Measurements from ENCODE around the gene ZMIZ1. TPM values are rescaled to one million over a fixed set of nuclear protein-coding genes. Genes with fewer than 3 reads are reported as not detected.
"Not testable (repeated sequence)": the region's sequence is repeated elsewhere in the genome, so short reads cannot be mapped to it uniquely, and the experiment has no call there.

ZMIZ1 gene
- total RNA-seq, 1 donor from 2014 or later = 50.1 TPM

DNA sequence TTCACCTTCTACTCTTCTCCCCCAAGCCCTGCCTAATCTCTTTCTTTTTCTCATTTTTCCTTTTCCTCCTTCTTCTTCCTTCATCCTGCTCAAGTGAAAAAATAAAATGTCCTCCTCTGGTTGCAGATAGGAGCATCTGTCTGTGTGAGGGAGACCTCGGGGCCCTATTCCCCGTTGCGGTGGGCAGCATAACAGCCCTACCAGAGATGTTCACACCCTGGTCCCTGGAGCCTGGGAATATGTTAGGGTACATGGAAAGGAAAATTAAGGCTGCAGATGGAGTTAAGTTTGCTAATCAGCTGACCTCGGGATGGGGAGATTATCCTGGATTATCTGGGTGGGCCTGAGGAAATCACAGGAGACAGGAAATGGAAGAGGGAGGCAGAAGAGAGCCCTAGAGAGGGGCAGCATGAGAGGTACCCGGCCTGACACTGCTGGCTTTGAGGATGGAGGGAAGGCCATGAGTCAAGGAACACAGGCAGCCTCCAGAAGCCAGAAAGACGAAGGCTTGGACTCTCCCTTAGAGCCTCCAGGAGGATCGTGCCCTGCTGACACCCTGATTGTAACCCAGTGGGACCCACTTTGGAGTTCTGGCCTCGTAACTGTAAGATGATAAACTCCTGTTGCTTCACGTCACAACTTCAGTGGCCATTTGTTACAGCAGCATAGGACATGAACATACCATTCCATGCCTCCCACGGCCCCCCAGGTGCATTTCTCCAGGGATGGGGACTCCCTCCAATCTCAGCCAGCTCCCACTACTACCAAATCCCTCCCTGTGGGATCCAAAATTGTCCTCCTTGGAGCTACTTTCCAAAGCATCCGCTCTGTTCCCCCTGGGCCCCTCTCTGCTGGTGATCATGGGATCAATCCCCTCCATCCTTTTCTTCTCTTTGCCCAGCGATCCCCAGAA, 39.0 kb upstream of the ZMIZ1 start:
- DNase-seq (ENCODE audit: extremely low read depth, low read depth, low spot score) = no peak

DNA sequence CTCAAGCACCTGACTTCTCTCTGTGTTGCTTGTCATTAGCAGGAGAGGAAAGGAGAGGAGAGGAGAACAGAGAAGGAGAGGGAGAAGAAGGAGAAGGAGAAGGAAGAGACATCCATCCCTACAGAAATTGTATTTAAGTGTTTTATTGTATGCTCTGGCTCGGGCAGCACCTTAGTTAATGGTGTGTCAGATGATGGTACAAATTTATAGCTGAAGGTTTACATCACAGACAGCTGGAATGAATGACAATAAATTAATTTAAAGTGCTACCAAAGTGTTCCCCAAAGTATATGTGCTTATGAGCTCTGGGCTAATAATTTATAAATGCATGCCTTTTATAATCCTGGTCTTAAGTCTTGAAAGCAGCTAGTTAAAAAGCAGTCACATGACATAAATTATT, 38.1 kb upstream of the ZMIZ1 start:
- no peak for DNase-seq (ENCODE audit: extremely low read depth, low read depth, low spot score)

DNA sequence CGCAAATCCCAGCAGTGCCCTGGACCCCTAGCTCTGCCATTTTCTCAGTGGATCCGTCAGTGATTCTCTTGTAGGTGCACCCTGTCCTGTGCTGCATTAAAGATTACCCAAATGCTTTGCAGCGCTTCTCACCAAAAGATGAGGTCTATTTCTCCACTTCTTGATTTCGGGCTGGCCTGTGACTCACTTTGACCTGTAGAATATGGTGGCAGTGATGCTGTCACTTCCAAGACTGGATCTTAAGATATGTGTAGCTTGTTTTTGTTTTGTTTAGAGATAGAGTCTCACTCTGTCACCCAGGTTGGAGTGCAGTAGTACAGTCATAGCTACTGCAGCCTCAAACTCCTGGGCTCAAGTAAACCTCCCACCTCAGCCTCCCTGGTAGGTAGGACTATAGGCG, 37.0 kb upstream of the ZMIZ1 start:
- no peak for DNase-seq (ENCODE audit: extremely low read depth, low read depth, low spot score)

DNA sequence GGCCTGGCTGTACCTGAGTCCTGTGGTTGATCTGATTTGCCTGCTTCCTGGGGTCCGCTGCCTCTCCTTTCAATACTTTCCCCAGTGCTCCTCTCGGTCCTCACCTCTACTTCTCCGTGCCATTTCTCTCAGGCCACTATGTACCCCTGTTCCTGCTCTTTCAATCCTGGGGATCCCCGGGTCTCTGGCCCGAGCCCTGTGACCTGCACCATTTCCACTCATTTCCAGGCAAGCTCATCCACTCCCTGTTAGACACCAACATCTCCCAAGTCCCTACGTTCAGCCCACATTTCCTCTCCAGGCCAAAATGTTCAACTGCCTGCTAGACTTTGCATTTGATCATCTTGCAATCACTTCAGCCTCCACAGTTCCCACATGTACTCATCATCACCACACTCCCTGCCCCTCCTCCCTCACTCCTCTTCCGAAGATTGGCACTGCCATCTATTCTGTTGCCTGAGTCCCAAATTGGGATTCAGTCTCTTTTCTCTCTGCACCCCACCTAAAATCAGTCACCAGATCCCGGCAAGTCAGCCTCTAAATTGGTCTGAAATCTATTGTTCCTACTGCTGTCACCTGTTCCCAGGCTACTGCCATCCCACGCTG, 34.4 kb upstream of the ZMIZ1 start:
- DNase-seq (ENCODE audit: extremely low read depth, low read depth, low spot score) = no peak

DNA sequence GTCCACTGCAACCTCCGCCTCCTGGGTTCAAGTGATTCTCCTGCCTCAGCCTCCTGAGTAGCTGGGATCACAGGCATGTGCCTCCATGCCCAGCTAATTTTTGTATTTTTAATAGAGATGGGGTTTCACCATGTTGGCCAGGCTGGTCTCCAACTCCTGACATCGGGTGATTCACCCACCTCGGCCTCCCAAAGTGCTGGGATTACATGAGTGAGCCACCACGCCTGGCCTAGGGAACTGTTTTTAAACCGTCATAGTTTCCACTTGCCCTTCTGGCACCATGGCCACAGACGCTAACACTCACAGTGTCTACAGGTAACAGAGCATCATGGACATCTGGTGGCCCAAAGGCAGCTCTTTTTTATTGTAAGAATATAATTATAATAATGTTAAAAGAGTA, 32.4 kb upstream of the ZMIZ1 start:
- DNase-seq (ENCODE audit: extremely low read depth, low read depth, low spot score) = not testable (repeated sequence)

DNA sequence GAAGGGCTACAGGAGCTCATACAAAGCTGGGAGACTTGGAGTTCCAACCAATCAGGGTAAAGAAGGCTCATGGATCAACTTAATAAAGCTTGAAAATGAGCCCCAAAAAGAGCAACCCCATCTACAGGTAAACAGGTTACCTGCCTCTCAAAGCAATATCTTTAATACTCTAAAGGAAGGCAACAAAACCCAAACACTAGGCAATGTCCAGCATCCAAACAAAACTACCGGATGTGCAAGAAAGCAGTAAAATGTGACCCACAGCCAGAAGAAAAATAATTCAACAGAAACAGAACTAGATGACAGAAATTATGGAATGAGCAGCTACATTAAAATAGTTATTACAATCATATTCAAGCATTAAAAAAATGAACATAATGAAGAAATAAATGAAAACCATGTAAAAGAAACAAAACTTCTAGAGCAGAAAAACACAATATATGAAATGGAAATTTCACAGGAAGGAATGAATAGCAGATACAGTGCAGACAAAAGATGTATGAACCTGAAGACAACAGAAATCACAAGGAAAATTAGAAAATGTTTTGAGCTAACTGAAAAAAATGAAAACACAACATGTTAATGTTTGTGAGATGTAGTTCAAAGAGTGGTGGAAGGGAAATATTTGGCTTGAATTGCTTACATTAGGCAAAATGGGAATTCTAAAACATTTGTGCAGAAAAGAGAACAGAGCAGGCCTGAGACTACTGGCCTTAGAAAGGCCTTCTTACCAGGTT, 30.5 kb upstream of the ZMIZ1 start:
- DNase-seq (ENCODE audit: extremely low read depth, low read depth, low spot score) = no peak

DNA sequence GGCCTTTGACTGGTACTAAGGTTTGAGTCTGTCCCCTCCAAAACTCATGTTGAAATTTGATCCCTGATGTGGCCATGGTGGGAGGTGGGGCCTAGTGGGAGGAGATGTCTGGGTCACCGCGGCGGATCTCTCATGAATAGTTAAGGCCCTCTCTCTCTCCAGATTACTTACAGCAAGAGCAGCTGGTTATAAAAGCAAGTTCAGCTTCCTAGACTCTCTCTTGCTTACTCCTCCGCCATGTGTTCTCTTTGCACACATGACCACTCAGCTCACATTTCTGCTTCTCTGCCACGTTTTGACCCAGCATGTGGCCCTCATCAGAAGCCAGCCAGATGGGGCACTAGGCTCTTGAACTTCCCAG, 29.9 kb upstream of the ZMIZ1 start:
- DNase-seq (ENCODE audit: extremely low read depth, low read depth, low spot score) = no peak

DNA sequence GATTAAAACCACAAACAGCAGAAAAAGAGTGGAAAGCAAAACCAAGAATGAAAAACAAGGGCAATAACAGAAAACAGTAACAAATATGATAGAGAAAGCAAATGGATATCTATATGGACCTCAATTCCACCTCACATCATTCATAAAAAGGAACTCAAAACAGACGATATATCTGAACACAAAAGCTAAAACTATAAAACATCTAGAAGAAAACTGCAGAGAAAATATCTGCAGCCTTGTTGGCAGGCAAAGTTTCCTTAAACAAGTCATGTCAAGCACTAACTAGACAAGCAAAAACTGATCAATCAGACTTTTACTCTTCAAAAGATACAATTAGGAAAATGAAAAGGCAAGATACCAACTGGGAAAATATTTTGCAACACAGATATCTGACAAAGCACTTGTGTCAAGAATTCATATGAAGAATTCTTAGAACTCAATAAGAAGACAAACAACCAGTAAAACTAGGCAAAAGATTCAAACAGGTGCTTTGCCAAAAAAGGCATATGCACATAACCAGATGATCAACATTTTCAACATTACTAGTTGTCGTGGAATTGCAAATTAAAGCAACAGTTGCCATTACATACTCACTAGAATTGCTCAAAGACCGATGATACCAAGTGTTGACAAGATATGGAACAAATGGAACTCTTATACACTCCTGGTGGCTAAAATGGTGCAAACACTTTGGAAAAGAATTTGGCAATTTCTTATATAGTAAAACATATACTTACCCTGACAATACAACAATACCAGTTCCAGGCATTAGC, 25.9 kb upstream of the ZMIZ1 start:
- DNase-seq (ENCODE audit: extremely low read depth, low read depth, low spot score) = no peak

DNA sequence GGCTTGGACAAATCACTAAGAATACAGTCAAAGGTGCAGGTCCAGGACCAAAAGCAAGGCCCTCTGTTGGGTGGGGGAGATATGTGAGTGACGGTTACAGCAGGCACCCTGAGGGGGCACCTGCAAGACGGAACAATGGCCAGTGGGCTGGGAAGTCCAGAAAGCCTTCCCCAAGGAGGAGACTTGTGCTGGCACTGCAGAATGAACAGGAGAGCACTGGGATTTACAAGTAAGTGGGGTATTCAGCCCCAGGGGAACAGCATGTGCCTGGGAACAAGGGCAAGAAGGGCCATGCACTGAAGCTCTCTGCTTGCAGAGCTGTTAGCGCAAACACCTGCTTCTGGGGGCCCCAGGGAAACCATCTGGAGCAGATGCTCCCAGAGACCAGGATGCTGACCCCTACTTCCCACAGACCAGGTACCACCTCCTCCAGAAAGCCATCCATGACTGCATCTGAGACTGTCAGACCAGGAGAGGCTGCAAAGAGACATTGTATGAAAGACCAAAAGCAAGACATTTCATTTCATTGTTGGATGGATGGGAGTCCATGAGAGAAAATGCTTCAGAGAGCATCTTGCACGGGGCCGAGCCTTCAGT, 24.6 kb upstream of the ZMIZ1 start:
- no peak for DNase-seq (ENCODE audit: extremely low read depth, low read depth, low spot score)

DNA sequence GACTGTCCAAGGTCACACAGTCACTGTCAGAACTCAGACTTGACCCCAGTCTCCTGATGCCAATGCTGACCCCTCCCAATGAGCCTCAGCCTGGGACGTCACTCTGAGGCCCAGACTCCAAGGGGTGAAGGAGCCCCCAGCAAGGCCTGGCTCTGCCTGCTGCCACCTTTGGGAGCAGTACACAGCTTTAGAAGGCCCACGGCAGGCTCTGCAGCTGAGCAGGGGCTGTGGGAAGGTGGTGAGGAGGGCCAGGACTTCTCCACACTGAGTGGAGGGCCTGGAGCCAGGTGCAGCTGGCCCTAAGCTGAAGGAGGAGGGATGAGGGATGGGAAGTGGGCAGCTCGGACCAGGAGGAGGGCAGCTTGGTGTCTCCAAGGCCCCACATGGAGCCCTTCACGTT, 23.9 kb upstream of the ZMIZ1 start:
- no peak for DNase-seq (ENCODE audit: extremely low read depth, low read depth, low spot score)

DNA sequence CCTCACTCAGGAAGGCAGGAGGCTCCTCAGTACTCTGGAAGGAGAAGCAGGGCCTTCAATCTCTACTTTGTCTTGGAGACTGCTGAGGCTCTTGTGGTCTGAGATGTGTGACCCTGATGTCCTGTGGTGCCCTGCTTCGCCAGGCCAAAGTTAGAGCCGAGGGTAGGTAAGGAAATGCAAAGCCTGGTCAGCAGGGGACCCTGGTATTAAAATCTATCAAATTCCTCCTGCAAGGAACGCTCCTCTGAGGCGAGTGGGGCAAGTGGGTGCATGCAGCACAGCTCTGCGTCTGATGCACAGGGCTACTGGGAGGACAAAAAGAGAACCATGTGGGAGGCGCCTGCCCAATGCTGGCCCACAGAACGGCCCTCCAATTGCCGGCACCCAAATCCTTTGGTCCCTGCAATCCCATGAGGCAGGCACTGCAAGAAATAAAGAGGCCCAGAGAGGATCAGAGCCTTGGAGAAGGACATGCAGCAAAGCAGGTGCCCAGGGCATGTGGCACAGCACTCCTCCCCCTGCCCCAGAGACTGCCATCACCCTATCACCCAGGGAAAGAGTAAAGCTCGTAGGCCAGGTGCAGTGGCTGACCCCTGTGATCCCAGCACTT, 23.1 kb upstream of the ZMIZ1 start:
- DNase-seq (ENCODE audit: extremely low read depth, low read depth, low spot score) = no peak

DNA sequence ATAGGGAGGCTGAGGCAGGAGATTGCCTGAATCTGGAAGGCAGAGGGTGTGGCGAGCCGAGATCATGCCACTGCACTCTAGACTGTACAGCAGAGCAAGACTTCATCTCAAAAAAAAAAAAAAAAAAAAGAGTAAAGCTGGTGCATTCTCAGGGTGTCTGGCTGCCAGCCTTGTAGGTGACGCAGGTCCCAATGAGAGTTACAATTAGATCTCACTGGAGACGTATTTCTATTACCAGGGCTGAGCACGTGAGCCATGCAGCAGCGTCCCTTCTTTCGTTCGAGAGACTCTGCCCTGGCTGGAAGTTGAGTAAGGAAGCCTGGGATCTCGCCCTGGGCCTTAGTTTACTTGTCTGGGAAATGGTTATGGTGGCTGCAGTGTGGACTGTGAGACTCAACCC, 22.4 kb upstream of the ZMIZ1 start:
- no peak for DNase-seq (ENCODE audit: extremely low read depth, low read depth, low spot score)

DNA sequence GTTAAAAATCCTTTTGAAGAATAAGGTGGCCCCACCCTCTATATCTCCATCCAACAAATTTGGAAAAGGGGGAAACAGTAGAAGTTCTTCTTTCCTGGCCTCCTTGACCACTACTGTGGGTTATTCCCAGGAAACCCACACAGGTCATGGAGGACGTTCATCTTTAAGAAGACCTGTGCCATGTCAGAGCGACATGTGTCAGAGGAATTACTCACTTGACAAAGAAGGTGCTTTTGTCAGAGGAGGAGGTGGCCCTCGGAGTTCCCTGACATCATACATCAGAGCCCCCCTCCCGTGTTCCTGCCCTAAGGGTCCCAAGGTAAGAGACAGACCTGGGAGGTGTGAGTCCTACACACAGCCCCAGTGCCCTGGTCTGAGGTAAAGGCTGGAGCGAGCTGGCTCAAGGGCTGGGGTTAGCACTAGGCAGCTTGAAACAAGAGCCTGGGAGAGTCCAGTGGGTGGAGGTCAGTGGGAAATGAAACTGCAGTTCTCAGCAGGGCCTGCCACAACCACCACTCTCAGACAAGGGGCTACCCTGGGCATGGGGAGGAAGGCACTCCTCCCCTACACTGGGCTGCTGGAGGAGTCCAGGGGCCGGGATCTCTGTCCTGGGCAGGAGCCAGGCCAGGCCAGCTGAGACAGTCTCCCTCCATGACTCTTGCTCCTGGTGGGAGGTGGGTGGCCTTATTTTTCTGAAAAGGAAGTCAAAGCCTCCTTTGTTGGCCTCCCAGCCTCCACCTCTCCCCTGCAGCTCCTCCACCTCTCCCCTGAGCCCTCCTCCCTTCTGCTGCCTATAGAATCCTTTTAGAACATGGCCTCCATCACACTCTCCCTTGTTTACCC, 21.8 kb upstream of the ZMIZ1 start:
- DNase-seq (ENCODE audit: extremely low read depth, low read depth, low spot score) = no peak

DNA sequence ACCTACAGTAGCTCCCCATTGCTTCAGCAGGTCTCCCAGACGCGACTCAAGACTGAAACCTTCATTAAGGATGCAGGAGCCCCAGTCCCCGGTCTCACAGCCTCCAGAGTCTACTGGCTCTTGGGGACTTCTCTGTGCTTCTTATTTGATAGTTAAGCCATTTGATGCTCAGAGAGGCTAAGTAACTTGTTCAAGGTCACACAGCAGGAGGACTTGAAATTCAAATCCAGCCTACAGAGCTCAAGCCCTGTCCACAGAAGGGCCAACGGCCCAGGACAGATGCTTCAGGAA, 21.2 kb upstream of the ZMIZ1 start:
- DNase-seq (ENCODE audit: extremely low read depth, low read depth, low spot score) = no peak

DNA sequence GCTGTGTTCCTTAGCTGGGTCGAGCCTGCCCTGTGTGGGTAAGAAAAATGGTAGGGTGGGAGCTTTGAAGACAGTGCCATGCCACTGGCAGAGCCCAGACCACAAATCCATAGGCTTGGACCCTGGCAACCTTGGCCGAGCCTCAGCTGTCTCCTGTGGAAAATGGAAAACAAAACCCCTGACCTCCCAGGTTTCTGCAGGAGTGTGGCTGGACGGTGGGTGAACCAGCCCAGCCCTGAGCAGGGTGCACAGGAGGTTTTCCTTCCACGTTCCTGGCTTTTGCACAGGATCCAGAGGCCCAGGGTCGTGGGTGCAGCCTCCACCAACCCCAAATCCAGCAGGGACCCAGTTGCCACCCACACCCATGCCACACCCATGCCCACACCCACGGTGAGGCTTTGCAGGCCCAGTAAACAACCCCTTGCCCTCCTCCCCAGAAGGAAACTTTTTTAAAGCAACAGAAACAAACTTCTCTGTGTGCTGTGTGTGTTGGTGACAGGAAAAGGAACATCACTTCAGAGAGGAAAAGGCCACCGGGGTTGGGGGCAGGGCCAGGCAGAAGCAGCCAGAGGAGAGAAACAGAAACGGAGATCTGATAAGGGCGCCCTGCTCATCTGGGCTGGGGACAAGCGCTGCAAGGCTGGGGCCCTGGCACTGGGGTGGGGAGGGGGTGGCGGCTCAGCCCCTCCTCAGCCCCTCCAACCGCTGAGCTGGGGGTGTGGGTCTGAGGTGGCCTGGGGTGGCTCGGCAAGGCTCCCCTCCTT, 20.7 kb upstream of the ZMIZ1 start:
- DNase-seq (ENCODE audit: extremely low read depth, low read depth, low spot score) = no peak

DNA sequence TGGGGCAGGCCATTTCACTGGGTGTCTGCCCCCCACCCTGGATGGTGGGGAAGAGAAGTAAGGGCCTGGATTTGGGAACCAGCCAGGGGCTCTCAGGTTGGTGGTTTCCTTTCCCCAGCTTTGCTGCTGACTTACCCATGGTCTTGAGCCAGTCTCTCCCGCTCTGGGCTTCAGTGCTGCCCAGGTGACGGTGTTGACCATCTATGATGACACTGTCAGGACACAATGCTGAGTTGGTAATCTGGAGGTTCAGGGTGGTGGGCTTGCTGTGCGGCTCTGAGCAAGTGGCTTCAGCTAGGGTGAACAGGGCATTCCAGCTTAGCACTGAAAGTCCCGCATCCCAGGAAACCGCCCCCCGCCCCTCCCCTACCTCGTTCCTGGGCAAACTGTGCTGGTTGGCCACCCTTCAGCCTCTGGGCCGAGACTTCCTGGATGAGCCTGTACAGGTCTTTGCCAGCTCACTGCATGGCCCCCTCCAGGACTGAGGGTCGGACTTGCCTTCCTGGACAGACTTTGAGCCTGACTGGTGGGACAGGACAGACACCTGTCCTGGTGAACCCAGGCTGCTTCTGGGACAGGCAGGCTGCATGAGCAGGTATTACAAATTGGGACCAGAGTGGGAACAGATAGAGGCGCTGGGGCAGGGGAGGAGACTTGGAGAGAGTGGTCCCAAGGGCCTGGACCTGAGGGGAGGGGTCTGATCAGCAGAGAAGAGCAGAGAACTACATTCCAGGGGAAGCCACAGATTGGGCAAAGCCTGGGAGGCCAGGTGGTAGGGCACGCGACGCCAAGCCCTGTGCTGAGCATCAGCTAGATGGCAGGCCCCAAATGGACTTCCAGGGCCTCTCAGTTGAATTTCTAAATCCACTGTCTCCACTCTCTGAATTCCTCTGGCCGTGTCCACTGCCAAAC, 19.9 kb upstream of the ZMIZ1 start:
- DNase-seq (ENCODE audit: extremely low read depth, low read depth, low spot score) = no peak

DNA sequence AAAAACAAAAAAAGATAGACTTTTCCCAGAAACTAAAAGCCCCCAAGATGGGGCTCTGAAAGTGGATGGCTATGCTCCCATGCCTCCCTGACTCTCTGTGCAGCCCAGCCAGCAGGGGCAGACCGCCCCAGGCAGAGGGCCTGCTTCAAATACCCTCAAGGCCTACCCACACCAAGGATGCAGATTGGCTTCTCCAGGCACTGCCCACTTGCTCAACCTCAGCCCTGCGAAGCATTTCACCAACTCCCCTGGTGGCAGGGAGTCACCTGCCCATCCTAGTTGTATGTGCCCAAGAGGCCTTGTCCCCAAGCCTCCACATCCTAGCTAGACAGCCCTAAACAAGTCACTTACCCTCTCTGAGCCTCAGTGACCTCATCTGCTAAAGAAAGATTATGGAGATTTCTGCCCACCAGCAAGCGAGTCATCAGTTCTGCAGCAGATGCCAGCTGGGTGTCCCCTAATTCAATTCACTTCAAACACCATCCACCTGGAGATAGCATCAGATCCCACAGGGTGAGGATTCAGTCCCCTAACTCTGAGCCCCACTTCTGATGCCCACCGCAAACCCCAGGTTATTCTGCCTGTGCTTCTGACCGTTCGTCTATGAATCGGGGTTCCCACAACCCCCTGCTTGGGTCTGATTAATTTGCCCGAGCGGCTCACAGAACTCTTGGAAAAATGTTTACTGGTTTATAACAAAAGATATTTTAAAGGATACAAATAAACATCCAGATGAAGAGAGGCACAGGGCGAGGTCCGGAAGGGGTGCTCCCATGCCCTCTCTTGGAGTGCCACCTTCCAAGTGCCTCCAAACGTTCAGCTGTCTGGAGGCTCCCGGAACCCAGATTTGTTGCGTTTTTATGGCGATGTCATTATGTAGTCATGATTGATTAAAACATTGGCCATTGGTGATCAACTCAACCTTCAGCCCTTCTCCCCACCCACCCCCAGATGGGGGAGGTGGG, 18.6 kb upstream of the ZMIZ1 start:
- DNase-seq (ENCODE audit: extremely low read depth, low read depth, low spot score) = no peak
